Kidney (tissue), 14 donors: ENCODE measurements around the gene ATP8A2. TPM values are rescaled to one million over a fixed set of nuclear protein-coding genes. Genes with fewer than 3 reads are reported as not detected.

ENCODE experiments used
- DNase-seq, 5 donors: peaks; one replicate each; pipeline ENCODE4 v3.0.0-alpha.2; 2013 to 2020
- FAIRE-seq: peaks from 2 replicates; lab custom pipeline; 2012; peaks lifted over from hg19 to GRCh38; lab: Jason Lieb, UNC
- H3K27ac ChIP-seq, 2 donors: one replicate each; pipeline ENCODE4 v1.7.0; 2013; ENCODE audit warnings: low read depth in 2 of 2, low read length in 2 of 2, inconsistent platforms in 1 of 2
- H3K27me3 ChIP-seq: one replicate; pipeline ENCODE4 v1.7.1; 2013; ENCODE audit warnings: low read length, inconsistent platforms; ENCODE audit not compliant: control insufficient read depth, insufficient read depth
- H3K36me3 ChIP-seq, 3 donors: one replicate each; pipeline versions ENCODE4 v1.7.0 to v1.7.1; 2013; ENCODE audit warnings: low read length in 3 of 3, control low read depth in 1 of 3, inconsistent platforms in 1 of 3; ENCODE audit not compliant: insufficient read depth in 3 of 3, control insufficient read depth in 2 of 3
- H3K4me1 ChIP-seq, 3 donors: one replicate each; pipeline versions ENCODE4 v1.7.0 to v1.7.1; 2013; ENCODE audit warnings: low read length in 3 of 3, inconsistent platforms in 1 of 3, low read depth in 1 of 3; ENCODE audit not compliant: control insufficient read depth in 2 of 3, insufficient read depth in 2 of 3
- H3K4me3 ChIP-seq, 3 donors: one replicate each; pipeline versions ENCODE4 v1.7.0 to v1.8.1; 2013; ENCODE audit warnings: low read length in 3 of 3, control low read depth in 1 of 3, inconsistent platforms in 1 of 3
- H3K9ac ChIP-seq, 3 donors: one replicate each; pipeline versions ENCODE4 v1.7.0 to v1.7.1; 2013; ENCODE audit warnings: low read length in 3 of 3, control low read depth in 1 of 3, inconsistent platforms in 1 of 3
- H3K9me3 ChIP-seq, 3 donors: one replicate each; pipeline versions ENCODE4 v1.7.0 to v1.7.1; 2013; ENCODE audit warnings: low read length in 3 of 3, control low read depth in 1 of 3, inconsistent platforms in 1 of 3; ENCODE audit not compliant: control insufficient read depth in 2 of 3, insufficient read depth in 1 of 3
- CTCF ChIP-seq: IDR thresholded peaks from 3 replicates; pipeline ENCODE4 v1.5.1; 2012; ENCODE audit warnings: mild to moderate bottlenecking, moderate library complexity, borderline replicate concordance; ENCODE audit not compliant: insufficient read depth; ENCODE audit errors: extremely low read depth
- intact Hi-C: fragments of 100-400 bp; cut with DNase I; formaldehyde crosslinking; loops from one replicate; pipeline ENCODE4 v1.11.1; 2022
- polyA plus RNA-seq: library from polyadenylated mRNA; stranded (reverse); fragments of 350-450 nt; fragmentation: Illumina TruSeq; extraction: RNeasy Lipid Tissue Mini Kit (QIAGEN cat#74804); gene quantifications from one replicate; pipeline ENCODE4 v1.2.3, GENCODE V29; 2014; ENCODE audit warnings: low read depth, low replicate concordance; ENCODE audit not compliant: insufficient read depth
- total RNA-seq: library from RNA; stranded (reverse); fragmentation: NEBNext Ultra II Directional; extraction: Animal tissue kit (Norgen Biotek cat#: 25700); gene quantifications from one replicate; pipeline ENCODE4 v1.2.1, GENCODE V29; 2021
- donor health status: control.
- donor health status: control.
- donor health status: control.
- donor health status: control.
- donor health status: control.
- donor health status: DM: yes; HTN: yes; CAD: no.
- donor health status: Normal renal cell carcinoma (clear cell type).

Gene ATP8A2
- total and polyA plus RNA-seq, 2 donors from 2014 or later = 0.50 to 0.73 TPM

DNA sequence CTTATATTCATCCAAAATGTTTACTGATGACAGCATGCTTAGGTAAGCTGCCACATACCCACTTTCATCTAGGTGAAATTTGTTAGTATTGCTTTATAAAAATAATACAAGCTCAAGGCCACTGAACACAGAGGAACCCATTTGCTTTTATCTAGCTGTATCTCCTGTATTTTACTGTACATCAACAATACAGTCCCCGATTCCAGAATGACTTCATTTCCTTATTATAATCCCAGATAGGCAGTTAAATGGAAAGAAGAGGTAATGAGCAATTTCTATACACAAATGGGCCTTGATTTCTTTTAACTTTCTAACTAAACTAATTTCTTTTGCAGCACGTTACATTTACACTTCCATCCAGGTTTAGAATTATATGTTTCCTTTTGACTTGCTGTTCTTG lies 593.8 kb downstream of the ATP8A2 start:
- Histone ChIP-seq H3K36me3 (no peaks in the 10 kb centered on the region), H3K9me3 (no peaks in the 10 kb centered on the region), H3K27ac (no peak overlapping the region), H3K4me3 (no peak overlapping the region), H3K9ac (no peak overlapping the region), H3K27me3 (no peaks in the 10 kb centered on the region), H3K4me1 (no peaks in the 10 kb centered on the region)
- DNase-seq = no peak
- FAIRE-seq = no peak
- intact Hi-C loops = no loop called here
- no peak for TF ChIP-seq CTCF

- Histone ChIP-seq H3K9ac (no peak overlapping the region), H3K9me3 (no peaks in the 10 kb centered on the region), H3K36me3 (no peaks in the 10 kb centered on the region), H3K27me3 (no peaks in the 10 kb centered on the region), H3K4me1 (no peaks in the 10 kb centered on the region), H3K27ac (no peak overlapping the region), H3K4me3 (no peak overlapping the region)
- TF ChIP-seq CTCF = no peak
- DNase-seq (no peak), FAIRE-seq (no peak)
- intact Hi-C loops = no loop called here
These were observed 594.3 kb downstream of the ATP8A2 start for GRCh38 chr13:25966086-25966485.

DNA sequence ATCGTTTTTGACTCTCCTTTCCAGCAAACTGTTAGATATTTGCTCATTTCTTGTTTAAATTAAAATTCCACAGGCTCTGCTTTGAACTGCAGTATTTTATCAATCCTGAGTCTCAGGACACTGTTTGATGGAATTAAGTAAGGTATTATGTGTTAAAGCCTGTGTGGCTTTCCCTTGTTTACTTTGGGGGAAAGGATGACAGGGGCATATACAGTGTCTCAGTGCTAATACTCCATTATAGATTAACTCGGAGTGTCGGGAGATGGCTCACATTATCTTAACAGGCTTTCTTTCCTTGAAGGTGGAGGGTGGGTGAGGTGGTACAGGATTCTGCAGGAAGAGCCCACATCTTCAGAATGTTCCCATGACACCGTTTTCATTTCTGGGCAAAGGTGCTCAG lies 595.4 kb downstream of the ATP8A2 start:
- DNase-seq (no peak), FAIRE-seq (no peak)
- Histone ChIP-seq H3K36me3 (no peaks in the 10 kb centered on the region), H3K4me3 (no peak overlapping the region), H3K27me3 (no peaks in the 10 kb centered on the region), H3K4me1 (no peaks in the 10 kb centered on the region), H3K27ac (no peak overlapping the region), H3K9me3 (no peaks in the 10 kb centered on the region), H3K9ac (no peak overlapping the region)
- TF ChIP-seq CTCF = no peak
- intact Hi-C loops = no loop called here

DNA sequence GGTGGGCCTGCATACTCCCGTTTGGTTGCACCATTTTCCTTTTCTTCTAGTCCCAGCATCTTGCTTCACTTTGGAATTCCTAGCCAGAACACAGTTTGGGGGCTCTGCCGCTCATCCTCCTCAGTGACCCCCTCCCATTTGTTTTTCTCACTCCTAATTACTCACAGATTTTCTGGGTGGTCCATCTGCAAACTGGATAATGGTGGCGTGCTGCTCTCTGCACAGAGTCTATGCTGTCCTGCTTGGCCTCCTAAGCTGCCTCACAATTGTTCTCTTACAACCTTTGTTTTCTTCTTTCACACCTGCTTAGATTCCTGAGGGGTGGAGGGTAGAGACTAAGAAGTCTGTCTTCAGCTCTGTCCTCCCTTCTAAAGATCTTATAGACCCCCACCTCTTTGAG lies 599.3 kb downstream of the ATP8A2 start:
- Histone ChIP-seq H3K27me3 (no peaks in the 10 kb centered on the region), H3K9me3 (no peaks in the 10 kb centered on the region), H3K27ac (no peak overlapping the region), H3K4me3 (no peak overlapping the region), H3K36me3 (no peaks in the 10 kb centered on the region), H3K4me1 (no peaks in the 10 kb centered on the region), H3K9ac (no peak overlapping the region)
- TF ChIP-seq CTCF = no peak
- intact Hi-C loops = no loop called here
- FAIRE-seq = no peak
- DNase-seq = no peak
